Measurements from ENCODE around the gene LSM4.
A peak's percentile ranks its signal among the peaks of the same experiment; 100 is the strongest.
"Not testable (repeated sequence)": the region's sequence is repeated elsewhere in the genome, so short reads cannot be mapped to it uniquely, and the experiment has no call there.

Gene LSM4

DNA sequence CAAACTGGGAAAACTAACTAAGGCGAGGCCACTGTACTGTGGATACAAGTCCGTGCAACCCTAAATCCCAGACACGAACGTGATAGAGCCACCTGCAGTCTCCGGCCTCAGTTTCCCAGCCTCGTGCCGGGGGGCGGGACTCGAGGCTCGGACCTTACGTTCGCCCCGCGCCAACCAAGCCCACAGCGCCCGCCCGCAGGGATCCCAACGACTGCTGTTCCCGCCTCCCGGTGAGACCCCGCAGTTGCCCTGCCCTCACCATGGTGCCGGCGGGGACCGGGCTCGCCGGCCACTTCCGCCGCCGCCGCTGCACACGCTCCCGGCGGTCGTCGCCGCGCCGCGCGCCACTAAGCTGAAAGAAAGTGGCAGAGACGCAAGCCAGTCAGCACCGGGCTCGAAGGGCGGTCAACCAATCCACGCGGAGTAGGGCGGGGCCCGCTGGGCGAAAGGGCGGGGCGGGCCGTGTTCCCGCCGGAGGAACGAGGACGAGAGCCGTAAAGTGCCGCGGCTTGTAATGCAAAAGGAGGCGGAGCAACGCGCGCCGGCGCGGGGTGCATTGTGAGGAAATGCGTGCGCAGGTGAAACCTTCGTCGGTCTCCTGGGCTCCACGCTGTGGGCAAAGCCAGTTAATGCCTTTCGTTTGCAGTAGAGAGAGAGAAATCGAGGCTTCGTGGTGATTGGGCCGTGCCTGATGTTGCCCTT, at the start of gene LSM4:
Gene LSM4 (minus strand): TSS at position 318 of the 702 bp plus-strand sequence. CDS start 56 bp downstream, at position 262.
- DNase-seq (ENCODE audit: low spot score) = peak; percentile 92
- FAIRE-seq = peak; percentile 69

DNA sequence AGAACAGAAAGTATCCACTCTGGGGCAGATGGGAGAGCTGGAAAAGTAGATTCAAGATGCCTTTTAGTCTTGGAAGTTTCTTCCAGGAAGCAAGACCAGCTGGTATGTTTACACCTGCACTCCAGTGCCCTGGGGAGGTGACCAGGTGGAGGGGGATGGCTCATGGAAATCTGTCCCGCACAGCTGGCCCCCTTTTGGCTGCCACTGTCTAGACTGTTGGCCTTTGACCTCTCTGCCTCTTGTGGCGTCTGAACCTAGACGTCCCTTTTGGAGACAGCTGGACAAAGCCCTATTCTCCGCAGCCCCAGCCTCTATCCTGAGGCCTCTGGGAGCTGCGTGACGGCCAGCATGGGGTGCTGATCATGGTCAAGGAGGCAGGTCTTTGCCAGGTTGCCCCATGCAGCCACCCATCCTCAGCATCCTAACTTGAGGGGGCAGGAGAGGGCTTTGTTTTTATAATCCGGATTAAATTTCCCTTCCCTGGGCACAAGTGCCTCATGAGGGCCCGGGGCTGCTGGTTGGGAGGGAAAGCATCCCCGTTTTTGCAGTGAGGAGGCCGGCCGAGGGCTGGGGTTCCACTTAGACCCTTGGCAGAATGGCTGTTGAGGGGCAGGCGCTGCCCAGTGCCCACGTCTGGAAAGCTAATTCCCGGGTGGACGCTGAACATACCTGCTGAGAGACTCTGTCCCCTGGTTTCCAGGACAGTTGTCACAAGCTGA, 45.8 kb upstream of the LSM4 start:
- DNase-seq (ENCODE audit: low spot score) (no peak), FAIRE-seq (no peak)

DNA sequence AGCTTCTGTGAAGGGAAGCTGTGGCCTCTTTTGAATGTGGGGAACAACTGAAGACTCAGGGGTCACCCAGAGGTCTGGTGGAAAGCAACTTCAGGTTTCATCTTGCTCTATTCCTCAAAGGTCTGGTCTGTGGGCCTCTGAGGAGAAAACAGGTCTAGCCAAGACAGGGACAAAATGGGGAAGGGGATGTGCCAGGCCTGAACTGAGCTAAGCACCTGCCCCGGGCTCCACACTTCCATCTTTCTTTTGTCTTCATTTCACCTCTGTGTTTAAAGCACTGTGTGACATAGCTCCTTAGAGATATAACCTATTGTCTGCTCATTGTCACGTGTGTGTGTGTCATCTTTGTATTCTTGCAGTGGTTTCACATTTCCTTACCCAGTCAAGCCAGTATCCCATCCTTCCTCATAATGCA, 43.2 kb upstream of the LSM4 start:
- DNase-seq (ENCODE audit: low spot score) (peak; percentile 34), FAIRE-seq (no peak)

DNA sequence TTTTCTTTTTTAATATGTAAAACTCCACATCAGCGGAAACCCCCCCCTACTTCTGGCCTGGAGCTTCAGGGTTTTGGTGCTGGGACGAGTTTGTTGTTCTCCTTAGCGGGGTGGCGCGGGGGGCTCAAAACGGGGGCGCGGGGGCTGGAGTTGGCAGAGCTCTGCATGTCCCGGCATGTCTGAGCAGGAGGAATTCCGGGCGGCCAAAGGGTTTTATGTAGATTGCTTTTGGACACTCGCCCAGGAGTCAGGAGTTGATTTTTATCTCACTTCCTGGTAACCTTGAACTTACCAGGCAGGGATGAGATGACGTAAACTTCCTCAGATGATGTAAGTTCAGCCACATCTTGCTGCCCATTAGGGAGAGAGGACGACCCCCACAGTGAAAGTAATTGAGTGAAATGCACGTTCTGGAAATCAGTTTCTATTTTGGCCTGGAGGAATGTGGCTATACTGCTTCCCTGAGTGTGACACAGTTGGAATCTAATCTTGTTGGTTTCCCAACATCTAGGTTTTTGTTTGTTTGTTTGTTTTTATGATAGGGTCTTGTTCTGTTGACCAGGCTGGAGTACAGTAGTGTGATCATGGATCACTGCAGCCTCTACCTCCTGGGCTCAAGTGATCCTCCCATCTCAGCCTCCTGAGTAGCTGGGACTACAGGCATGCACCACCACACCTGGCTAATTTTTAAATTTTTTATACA, 42.1 kb upstream of the LSM4 start:
- peak; percentile 92 for DNase-seq (ENCODE audit: low spot score)
- peak; percentile 70 for FAIRE-seq

DNA sequence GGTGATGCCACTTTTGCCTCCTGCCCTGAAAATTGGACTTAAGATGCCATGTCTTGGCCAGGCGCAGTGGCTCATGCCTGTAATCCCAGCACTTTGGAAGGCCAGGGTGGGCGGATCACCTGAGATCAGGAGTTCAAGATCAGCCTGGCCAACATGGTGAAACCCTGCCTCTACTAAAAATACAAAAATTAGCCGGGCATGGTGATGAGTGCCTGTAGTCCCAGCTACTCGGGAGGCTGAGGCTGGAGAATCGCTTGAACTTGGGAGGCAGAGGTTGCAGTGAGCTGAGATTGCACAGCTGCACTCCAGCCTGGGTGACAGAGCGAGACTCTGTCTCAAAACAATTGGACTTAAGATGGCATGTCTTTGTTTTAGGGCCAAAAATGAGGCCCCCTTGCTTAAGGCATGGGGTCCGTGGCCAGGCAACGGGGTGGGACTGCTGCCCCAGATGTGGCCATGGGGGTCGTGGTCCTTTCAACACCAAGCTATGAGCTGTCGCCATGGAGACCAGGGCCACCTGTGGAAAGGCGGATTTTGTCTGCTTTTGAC, 41.5 kb upstream of the LSM4 start:
- not testable (repeated sequence) for FAIRE-seq; DNase-seq (ENCODE audit: low spot score)

DNA sequence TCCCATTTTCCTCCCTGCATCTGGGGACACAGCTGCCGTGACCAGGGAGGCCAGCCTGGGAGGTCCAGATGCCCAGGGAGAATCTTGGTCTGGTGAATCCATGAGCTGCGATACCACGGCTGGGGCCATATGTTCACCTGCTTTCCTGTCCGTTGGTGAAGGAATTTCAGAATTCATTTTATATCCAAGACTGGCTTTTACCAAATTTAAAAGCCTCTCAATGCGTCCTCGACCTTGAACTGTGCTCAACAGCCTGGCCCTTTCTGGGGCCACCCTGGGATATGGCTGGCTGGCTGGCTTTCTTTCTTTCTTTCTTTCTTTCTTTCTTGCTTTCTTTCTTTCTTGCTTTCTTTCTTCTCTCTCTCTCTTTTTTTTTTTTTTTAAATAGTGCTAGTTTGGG, 40.9 kb upstream of the LSM4 start:
- DNase-seq (ENCODE audit: low spot score) = no peak
- no peak for FAIRE-seq

DNA sequence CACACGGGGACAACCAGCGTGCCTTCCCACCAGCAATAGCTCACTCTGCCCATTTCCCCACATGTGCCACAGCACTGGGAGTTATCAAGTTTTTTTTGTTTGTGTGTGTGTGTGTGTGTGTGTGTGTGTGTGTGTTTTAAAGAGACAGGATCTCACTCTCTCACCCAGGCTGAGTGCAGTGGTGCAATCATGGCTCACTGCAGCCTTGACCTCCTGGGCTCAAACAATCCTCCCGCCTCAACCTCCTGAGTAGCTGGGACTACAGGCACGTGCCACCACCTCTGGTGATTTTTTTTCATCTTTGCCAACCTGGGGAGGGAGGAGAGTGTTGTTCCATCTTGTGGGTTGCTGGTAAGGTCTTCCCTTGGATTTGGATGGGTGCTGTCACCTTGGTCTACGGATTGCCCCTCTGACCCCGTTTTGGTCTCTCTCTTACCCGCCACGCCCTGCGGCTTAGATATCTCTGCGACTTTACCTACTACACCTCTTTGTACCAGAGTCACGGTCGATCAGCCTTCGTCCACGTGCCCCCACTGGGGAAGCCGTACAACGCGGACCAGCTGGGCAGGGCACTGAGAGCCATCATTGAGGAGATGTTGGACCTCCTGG, 40.2 kb upstream of the LSM4 start:
- DNase-seq (ENCODE audit: low spot score) = no peak
- no peak for FAIRE-seq

DNA sequence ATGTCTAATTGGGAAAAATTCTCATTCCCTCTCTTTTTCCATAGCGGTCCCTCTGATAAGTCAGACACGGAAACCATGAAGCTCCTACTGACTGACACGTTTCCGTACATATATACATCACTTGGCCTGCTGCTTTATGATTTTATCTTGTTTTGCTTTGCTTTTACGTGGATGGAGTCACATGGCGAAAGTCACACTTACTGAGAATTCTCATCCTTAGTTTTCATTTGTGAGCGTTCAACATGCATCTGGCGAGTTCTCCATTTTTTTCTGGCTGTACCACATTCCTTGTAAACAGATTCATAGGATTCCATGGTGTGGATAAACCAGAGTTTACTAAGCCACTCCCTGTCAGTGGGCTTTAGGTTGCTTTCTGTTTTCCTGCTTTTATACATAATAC, 38.8 kb upstream of the LSM4 start:
- DNase-seq (ENCODE audit: low spot score) = no peak
- FAIRE-seq = no peak

DNA sequence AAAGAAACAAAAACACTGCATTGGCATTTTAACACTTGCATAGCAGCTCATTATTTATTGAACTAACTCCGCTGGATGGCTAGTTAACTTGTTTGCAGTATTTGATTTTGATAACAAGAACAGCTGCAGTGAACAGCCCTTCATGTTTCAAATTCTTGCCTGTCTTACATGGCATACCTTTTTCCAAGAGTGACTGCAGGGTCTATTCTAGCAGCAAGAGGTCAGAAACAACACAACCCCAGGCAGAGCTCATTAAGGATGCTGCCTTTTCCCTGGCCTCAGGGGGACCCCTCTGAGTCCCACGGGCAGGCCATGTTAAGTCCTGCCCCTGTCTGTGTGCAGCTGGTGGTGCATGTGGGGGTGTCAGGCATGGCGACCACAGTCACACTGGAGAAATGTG, 34.2 kb upstream of the LSM4 start:
- no peak for FAIRE-seq

DNA sequence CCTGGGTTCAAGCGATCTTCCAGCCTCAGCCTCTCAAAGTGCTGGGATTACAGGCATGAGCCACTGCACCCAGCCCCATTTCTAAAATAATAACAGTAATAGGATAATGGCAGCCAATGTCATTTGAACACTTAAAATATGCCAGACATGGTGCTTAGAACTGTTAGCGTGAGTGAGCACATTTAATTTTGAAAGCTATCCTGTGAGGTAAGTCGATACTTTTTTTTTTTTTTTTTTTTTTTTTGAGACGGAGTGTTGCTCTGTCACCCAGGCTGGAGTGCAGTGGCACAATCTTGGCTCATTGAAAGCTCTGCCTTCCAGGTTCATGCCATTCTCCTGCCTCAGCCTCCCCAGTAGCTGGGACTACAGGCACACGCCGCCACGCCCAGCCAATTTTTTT, 31.9 kb upstream of the LSM4 start:
- DNase-seq (ENCODE audit: low spot score); FAIRE-seq: not testable (repeated sequence)

More for the DNA sequence above, 34.2 kb upstream of the LSM4 start:
- no peak for DNase-seq (ENCODE audit: low spot score)

DNA sequence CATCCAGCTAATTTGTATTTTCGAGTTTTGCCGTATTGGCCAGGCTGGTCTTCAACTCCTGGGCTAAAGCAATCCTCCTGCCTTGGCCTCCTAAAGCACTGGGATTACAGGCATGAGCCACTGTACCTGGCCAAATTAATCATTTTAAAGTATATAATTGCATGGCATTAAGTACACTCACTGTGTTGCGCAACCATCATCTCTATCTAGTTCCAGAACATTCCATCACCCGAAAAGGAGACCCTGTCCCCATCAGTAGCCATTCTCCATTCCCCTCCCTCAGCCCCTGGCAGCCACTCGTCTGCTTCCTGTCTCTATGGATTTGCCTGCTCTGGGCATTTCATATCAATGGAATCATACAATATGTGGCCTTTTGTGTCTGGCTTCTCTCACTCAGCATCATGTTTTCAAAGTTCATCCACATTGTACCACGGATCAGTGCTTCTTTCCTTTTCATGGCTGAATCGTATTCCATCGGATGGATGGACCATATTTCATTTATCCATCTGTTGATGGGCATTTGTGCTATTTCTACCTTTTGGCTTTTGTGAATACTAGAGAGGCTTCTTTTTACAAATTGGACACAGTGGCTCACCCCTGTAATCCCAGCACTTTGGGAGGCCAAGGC, 30.6 kb upstream of the LSM4 start:
- DNase-seq (ENCODE audit: low spot score) (no peak), FAIRE-seq (no peak)

DNA sequence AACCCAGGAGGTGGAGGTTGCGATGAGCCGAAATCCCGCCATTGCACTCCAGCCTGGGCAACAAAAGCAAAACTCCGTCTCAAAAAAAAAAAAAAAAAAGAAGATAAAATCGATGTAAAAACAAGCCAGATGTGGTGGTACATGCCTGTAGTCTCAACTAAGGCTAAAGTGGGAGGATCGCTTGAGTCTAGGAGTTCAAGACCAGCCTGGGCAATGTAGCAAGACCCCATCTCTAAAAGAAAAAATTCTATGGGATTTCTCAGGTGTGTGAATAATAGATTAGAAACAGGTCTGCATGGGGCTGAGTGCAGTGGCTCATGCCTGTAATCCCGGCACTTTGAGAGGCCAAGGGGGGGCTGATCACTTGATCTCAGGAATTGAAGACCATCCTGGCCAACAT, 28.7 kb upstream of the LSM4 start:
- no peak for FAIRE-seq
- DNase-seq (ENCODE audit: low spot score) = no peak

DNA sequence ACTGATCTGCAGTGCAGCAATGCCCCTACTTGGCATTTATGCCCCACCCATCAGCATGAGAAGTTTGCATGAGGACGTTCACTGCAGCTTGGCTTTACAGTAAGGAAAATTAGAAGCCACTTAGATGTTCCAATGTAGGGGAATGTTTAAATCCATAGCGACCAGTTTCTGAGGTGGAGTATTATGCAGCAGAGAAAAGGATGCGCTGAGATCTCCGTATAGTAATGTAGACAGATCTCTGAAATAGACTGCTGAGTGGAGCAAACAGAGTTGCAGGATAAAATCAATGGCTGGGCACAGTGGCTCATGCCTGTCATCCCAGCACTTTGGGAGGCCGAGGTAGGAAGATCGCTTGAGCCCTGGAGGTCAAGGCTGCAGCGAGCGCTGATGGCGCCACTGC, 27.6 kb upstream of the LSM4 start:
- FAIRE-seq (no peak), DNase-seq (ENCODE audit: low spot score) (no peak)

DNA sequence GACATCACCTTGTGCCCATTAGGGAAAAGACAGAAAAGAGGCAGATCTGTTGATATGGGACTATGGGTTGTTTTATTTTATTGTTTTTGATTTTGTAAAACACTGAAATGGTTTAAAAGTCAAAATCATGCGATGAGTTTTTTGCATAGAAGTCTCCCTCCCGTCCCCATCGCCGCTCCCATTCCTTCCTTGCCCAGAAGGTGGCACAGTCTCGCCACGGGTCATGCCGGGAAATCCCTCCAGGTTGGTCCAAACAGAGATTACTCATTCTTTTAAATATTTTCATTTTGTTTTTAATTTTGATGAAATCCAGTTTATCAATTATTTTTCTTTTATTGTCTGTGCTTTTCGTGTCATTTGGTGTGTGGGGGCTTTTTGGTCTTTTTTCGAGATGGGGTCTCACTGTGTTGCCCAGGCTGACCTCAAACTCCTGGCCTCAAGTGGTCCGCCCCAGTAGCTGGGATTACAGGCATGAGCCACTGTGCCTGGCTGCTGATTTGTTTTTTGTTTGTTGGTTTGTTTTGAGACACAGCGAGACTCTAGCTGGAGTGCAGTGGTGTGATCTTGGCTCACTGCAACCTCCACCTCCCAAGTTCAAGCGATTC, 26.8 kb upstream of the LSM4 start:
- DNase-seq (ENCODE audit: low spot score) (peak; percentile 13), FAIRE-seq (peak; percentile 65)

DNA sequence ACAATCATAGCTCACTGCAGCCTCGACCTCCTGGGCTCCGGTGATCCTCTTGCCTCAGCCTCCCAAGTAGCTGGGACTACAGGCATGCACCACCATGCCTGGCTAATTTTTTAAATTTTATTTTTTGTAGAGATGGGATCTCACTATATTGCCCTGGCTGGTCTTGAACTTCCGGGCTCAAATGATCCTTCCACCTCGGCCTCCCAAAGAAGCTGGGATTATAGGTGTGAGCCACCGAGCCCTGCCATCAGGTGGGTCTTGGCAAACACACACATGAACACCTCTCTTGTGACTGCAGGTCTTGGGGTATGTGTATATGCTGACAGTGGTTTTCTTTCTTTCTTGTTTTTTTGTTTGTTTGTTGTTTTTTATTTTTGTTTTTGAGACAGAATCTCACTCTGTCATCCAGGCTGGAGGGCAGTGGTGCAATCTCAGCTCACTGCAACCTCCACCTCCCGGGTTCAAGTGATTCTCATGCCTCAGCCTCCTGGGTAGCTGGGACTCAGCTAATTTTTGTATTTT, 26.0 kb upstream of the LSM4 start:
- DNase-seq (ENCODE audit: low spot score); FAIRE-seq: not testable (repeated sequence)

DNA sequence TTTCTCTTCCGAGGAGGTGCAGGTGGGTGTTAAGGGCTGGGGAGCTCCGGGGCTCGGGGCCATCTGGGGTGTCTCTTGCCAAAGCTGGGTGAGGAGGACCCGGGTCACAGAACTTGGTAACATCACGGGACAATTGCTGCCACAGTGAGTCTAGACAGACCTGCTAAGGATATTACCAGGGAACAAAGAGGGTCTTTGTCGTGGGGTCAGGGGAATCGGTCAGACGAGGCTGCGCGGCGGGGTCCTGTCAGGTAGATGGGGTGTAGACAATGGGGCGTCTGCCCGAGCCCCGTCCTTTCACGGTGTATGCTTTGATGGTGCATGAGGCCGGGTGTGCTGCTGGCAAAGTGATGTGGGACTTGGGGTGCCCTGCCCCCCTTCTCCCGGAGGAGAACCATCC, 25.3 kb upstream of the LSM4 start:
- DNase-seq (ENCODE audit: low spot score) = no peak

DNA sequence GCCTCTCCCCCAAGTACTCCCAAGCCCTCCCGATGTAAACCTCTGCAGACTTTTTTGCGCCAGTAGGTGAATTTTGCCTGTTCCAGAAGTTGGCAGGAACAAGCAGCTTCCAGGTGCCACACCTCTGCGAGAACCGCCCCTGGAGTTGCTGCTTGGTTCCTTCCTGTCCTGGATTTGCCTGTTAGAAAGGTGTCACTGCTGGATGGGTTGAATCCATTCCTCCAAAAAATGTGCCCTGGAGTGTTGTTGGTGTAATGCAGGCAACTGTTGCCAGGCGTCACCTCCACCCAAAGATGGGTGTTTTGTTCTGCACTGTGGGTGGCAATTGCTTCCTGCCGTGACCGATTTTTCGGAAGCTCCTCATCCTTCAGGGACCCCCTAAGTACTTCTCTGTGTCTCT, 23.2 kb upstream of the LSM4 start:
- FAIRE-seq = no peak
- no peak for DNase-seq (ENCODE audit: low spot score)

More for the DNA sequence above, 25.3 kb upstream of the LSM4 start:
- no peak for FAIRE-seq

DNA sequence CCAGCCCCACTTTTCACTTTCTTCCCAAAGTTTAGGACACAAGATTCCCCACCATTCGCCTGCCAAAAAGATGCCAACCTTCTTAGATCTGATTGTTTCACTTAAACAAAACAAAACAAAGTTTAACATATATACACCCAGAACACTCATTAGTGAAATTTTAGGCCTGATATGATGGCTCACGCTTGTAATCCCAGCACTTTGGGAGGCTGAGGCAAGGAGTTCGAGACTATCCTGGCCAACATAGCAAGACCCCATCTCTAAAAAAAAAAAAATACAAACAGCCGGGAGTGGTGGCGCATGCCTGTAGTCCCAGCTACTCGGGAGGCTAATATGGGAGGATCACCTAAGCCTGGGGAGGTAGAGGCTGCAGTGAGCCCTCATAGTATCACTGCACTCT, 22.4 kb upstream of the LSM4 start:
- FAIRE-seq = no peak
- DNase-seq (ENCODE audit: low spot score) = no peak

DNA sequence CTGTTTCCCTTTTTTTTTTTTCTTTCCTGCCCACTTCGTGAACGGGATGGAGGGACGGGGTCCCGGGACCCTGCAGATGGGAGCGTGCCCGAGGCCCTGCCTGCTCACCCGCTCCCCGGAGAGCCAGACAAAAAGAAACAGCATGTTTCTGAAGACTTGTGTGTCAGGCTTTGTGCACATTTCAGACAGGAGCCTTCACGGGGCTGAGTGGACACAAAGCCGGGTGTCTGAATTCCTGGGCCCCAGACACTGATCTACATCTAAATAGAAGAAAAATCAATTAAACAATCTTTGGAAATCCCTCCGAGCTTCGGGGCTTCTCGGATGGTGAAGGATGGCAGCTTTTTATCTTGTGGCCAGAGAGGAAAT, 21.7 kb upstream of the LSM4 start:
- DNase-seq (ENCODE audit: low spot score) (no peak), FAIRE-seq (no peak)

DNA sequence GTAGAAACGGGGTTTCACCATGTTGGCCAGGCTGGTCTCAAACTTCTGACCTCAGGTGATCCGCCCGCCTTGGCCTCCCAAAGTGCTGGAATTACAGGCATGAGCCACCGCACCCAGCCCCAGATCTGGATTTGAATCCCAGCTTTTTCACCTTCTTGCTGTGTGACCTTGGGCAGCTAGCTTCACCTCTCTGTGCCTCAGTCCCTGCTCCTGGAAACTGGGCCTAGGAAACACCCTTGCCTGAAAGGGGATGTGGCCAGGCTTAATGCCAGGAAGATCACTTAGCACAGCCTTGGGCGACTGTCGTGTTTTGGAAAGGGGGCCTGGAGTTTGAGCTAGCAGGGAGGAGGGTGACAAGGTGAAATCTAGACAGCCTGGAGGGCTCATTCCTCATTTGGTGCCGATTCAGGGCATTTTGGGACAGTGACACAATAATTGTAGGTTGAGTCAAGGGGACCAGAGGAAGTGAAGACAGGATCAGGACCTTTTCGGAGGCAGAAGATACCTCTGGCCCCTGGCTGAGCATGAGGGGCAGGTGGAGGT, 19.3 kb upstream of the LSM4 start:
- DNase-seq (ENCODE audit: low spot score) (no peak), FAIRE-seq (no peak)

All from RCC 7860 (cell line).